Loucy (cell line): ENCODE results near the gene TMEM235.
A peak's percentile ranks its signal among the peaks of the same experiment; 100 is the strongest.

Source experiments
- H2AFZ ChIP-seq: fragments of 200-600 bp; sonication (generic); 2 replicates; pipeline ENCODE4 v1.6.0; 2016; ENCODE audit warnings: antibody characterized with exemption, mild to moderate bottlenecking, low read length, moderate library complexity
- H3F3A ChIP-seq: fragments of 200-600 bp; 2 replicates; pipeline ENCODE4 v1.6.0; 2016; ENCODE audit warnings: antibody characterized with exemption, low read depth, mild to moderate bottlenecking
- H3K27me3 ChIP-seq: fragments of 200-600 bp; sonication (generic); 2 replicates; pipeline ENCODE4 v1.6.1; 2014; ENCODE audit warnings: low read length, mild to moderate bottlenecking; ENCODE audit not compliant: insufficient read depth, poor library complexity, severe bottlenecking
- H3K36me3 ChIP-seq: fragments of 200-600 bp; sonication (generic); 2 replicates; pipeline ENCODE4 v1.6.1; 2016; ENCODE audit warnings: low read length; ENCODE audit not compliant: insufficient read depth
- H3K4me1 ChIP-seq: fragments of 200-600 bp; sonication (generic); 2 replicates; pipeline ENCODE4 v1.5.1; 2014; ENCODE audit warnings: low read length, mild to moderate bottlenecking; ENCODE audit not compliant: insufficient read depth, poor library complexity, severe bottlenecking
- H3K4me2 ChIP-seq: fragments of 200-600 bp; sonication (generic); 2 replicates; pipeline ENCODE4 v1.6.0; 2014; ENCODE audit warnings: antibody characterized with exemption, low read length, low read depth, mild to moderate bottlenecking; ENCODE audit not compliant: poor library complexity, severe bottlenecking
- H3K4me3 ChIP-seq: fragments of 200-600 bp; sonication (generic); 2 replicates; pipeline ENCODE4 v1.5.1; 2014; ENCODE audit warnings: low read length, mild to moderate bottlenecking, mixed read lengths; ENCODE audit not compliant: poor library complexity, severe bottlenecking
- H3K79me2 ChIP-seq: fragments of 200-600 bp; sonication (generic); 2 replicates; pipeline ENCODE4 v1.6.1; 2014; ENCODE audit warnings: low read length; ENCODE audit not compliant: insufficient read depth
- H3K9ac ChIP-seq: fragments of 200-600 bp; sonication (generic); 2 replicates; pipeline ENCODE4 v1.6.0; 2014; ENCODE audit warnings: mild to moderate bottlenecking, low read depth, low read length, moderate library complexity; ENCODE audit not compliant: poor library complexity, severe bottlenecking
- H3K9me2 ChIP-seq: fragments of 200-600 bp; sonication (generic); replicated peaks from 2 replicates; pipeline ENCODE4 v1.6.1; 2016; ENCODE audit warnings: low read depth, low read length, mixed read lengths
- H3K9me3 ChIP-seq: fragments of 200-600 bp; sonication (generic); 2 replicates; pipeline ENCODE4 v1.6.1; 2014; ENCODE audit warnings: mild to moderate bottlenecking, antibody characterized with exemption, low read length, low read depth; ENCODE audit not compliant: insufficient read depth
- H4K20me1 ChIP-seq: fragments of 200-600 bp; sonication (generic); 2 replicates; pipeline ENCODE4 v1.6.0; 2014; ENCODE audit warnings: antibody characterized with exemption, low read length, mild to moderate bottlenecking; ENCODE audit not compliant: insufficient read depth, poor library complexity, severe bottlenecking
- EZH2phosphoT487 ChIP-seq: fragments of 200-600 bp; IDR thresholded peaks from 2 replicates; pipeline ENCODE4 v1.6.1; 2018; ENCODE audit warnings: antibody characterized with exemption, mild to moderate bottlenecking, moderate library complexity, borderline replicate concordance
- TF ChIP-seq, protein P1 (sequence below): fragments of 200-600 bp; sonication (generic); conservative IDR thresholded peaks from 2 replicates; pipeline ENCODE4 v1.5.1; 2014; ENCODE audit warnings: mild to moderate bottlenecking, antibody characterized with exemption, low read length

TMEM235 gene

DNA sequence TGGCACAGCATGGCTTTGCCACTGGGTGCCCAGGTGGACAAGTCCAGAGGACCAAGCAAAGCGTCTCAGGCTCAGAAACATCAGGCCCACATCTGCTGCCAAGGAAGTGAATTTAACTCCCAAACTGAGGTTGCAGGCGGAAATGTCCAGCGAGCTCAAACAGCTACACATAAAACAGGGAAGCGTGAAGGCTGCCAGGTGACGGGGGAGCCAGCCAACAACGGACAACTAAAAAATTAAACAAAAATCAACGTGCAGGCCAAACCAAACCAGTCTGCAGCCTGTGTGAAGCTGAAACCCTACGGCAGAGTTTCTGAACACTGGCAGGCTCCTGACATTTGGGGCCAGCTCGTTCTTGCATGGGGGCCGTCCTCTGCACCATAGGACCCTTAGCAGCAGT, 47.1 kb upstream of the TMEM235 start:
- peaks cover 16% of the 10 kb centered on the region; the same call in 1 of the 2 replicates for H3K36me3 ChIP-seq
- H2AFZ ChIP-seq = no peak overlapping the region
- peak overlapping the region; percentile 11 for H3K4me3 ChIP-seq
- H3K27me3 ChIP-seq = no peaks in the 10 kb centered on the region
- no peaks in the 10 kb centered on the region for H3K9me3 ChIP-seq
- no peaks in the 10 kb centered on the region for H3K9me2 ChIP-seq
- H3K79me2 ChIP-seq = peaks cover 53% of the 10 kb centered on the region
- no peak for TF ChIP-seq EZH2phosphoT487
- TF ChIP-seq, protein P1, sequence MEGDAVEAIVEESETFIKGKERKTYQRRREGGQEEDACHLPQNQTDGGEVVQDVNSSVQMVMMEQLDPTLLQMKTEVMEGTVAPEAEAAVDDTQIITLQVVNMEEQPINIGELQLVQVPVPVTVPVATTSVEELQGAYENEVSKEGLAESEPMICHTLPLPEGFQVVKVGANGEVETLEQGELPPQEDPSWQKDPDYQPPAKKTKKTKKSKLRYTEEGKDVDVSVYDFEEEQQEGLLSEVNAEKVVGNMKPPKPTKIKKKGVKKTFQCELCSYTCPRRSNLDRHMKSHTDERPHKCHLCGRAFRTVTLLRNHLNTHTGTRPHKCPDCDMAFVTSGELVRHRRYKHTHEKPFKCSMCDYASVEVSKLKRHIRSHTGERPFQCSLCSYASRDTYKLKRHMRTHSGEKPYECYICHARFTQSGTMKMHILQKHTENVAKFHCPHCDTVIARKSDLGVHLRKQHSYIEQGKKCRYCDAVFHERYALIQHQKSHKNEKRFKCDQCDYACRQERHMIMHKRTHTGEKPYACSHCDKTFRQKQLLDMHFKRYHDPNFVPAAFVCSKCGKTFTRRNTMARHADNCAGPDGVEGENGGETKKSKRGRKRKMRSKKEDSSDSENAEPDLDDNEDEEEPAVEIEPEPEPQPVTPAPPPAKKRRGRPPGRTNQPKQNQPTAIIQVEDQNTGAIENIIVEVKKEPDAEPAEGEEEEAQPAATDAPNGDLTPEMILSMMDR = no peak
- peak overlapping the region; percentile 75 for H3K4me2 ChIP-seq
- peaks cover 29% of the 10 kb centered on the region for H3K4me1 ChIP-seq
- no peaks in the 10 kb centered on the region for H3F3A ChIP-seq
- H4K20me1 ChIP-seq = peaks cover 6% of the 10 kb centered on the region
- no peak overlapping the region for H3K9ac ChIP-seq

DNA sequence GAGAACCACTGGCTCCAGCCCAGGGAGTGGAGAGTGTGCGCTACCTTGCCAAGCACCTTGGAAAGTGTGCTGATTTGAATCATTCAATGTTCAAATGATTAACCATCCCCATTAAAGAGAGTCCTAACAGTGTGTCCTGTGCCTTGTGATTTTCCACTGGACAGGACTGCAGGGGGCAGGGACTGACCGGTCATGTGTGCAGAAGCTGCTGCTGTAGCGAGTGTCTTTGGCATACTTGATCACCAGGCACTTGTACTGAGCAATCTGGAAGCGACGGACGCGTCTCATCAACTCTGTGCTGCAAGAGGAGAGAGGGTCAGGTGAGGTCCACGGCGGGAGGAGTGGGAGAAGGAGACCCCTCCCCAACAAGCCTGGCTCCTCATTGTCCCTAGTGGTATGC, 46.6 kb upstream of the TMEM235 start:
- no peaks in the 10 kb centered on the region for H3K9me3 ChIP-seq
- H3K27me3 ChIP-seq = no peaks in the 10 kb centered on the region
- H3F3A ChIP-seq = no peaks in the 10 kb centered on the region
- peak overlapping the region; percentile 75 for H3K4me2 ChIP-seq
- H3K79me2 ChIP-seq = peaks cover 59% of the 10 kb centered on the region
- H3K36me3 ChIP-seq = peaks cover 11% of the 10 kb centered on the region; the same call in 1 of the 2 replicates
- peaks cover 29% of the 10 kb centered on the region for H3K4me1 ChIP-seq
- H3K4me3 ChIP-seq = peak overlapping the region; percentile 77
- TF ChIP-seq, protein P1 = no peak
- no peak for TF ChIP-seq EZH2phosphoT487
- H3K9me2 ChIP-seq = no peaks in the 10 kb centered on the region
- peaks cover 6% of the 10 kb centered on the region for H4K20me1 ChIP-seq
- H3K9ac ChIP-seq = peak overlapping the region; percentile 5
- H2AFZ ChIP-seq = no peak overlapping the region

DNA sequence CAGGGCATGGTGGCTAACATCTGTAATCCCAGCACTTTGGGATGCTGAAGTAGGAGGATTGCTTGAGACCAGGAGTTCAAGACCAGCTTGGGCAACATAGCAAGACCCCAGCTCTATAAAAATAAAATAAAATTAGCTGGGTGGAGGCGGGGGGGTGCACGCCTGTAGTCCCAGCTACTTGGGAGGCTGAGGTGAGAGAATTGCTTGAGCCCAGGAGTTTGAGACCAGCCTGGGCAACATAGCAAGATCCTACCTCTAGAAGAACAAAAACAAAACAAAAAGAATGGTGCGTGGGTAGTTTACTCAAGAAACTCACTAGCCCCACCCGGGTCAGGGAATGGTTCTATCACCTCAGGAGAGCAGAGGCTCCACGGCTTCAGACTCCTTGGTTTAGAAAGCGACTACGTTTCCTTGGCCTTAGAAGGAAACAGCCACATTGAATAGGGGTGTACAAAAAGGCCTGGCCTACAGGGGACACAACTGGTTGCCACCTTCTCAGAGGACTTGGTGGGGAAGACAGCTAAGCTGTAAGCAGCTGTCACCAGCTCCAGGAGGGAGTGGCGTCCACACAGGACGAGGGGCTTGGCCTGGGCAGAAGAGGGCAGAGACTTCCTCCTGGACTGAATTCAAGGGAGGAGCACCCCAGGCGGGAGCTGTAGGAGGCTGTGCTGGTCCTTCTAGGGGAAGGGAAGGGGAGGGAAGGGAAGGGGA, 45.3 kb upstream of the TMEM235 start:
- H3K9me2 ChIP-seq = no peaks in the 10 kb centered on the region
- H3K9me3 ChIP-seq = no peaks in the 10 kb centered on the region
- H3K4me1 ChIP-seq = peaks cover 33% of the 10 kb centered on the region
- peaks cover 66% of the 10 kb centered on the region for H3K79me2 ChIP-seq
- H3K9ac ChIP-seq = peak overlapping the region; percentile 78
- H4K20me1 ChIP-seq = peaks cover 7% of the 10 kb centered on the region
- no peak overlapping the region for H2AFZ ChIP-seq
- no peaks in the 10 kb centered on the region for H3K36me3 ChIP-seq
- H3K4me3 ChIP-seq = peak overlapping the region; percentile 77
- no peaks in the 10 kb centered on the region for H3K27me3 ChIP-seq
- TF ChIP-seq, protein P1 = no peak
- no peak for TF ChIP-seq EZH2phosphoT487
- H3F3A ChIP-seq = no peaks in the 10 kb centered on the region
- H3K4me2 ChIP-seq = peak overlapping the region; percentile 75
